Tongue (tissue), 2 donors: ENCODE results near the gene TMEM259. TPM values are rescaled to one million over a fixed set of nuclear protein-coding genes. Genes with fewer than 3 reads are reported as not detected.

Source experiments
- DNase-seq: peaks from one replicate; pipeline ENCODE4 v3.0.0-alpha.2; 2015
- total RNA-seq: library from RNA; depleted of rRNA; stranded (reverse); fragments of >200 nt; gene quantifications from one replicate; pipeline ENCODE4 v1.2.3, GENCODE V29; 2014

Gene TMEM259
- total RNA-seq, 1 donor from 2014 or later = 72.1 TPM

DNA sequence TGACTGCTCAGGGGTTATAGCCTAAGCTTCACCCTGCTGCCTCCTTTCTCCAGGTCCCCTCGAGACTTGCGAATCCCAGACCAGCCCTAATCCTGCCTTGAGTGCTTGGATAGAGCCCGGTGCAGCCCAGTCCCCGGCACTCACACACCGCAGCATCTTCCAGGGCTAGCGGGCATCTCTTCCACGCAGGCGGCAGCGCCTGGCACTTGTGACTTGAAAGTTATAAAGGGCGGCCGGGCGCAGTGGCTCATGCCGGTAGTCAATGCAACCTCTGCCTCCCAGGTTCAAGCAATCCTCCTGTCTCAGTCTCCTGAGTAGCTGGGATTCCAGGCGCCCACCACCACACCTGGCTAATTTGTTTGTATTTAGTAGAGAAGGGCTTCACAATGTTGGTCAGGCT is 34.8 kb downstream of the TMEM259 start:
- DNase-seq = no peak

DNA sequence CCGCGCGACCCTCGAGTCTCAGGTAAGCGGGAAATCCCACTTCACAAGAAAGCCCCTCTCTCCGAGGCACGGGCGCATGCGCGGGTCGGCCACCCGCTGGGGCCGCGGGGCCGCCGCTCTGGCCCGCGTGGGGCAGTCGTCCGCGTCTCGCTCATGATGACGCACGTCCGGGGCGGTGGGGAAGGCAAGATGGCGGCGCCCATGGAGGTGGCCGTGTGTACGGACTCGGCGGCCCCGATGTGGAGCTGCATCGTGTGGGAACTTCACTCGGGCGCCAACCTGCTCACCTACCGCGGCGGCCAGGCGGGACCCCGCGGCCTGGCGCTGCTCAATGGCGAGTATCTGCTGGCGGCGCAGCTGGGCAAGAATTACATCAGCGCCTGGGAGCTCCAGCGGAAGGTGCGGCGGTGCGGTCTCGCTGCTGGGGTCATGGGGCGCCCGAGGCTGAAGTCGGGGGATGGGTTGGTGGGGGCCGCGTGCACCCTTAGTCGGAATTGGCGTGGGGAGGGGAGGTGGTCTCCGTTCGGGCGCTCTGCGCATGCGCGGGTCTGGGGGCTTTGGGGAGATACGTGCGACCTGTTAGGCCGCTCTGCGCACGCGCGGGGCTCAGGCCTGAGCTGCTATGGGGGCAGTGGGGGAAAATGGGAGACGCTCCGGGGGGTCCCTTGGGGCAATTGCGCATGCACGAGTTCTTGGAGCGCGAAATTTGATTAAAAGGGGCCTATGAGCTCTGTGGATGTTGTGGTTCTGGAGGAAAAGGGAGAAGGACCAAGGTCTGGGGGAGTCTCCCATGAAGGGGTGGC is 36.6 kb downstream of the TMEM259 start, which contains the start of gene WDR18:
TSS of gene WDR18 (plus strand) at position 181 of the 803 bp plus-strand sequence. CDS start at position 190, 9 bp downstream.
- peak; percentile 97 for DNase-seq

DNA sequence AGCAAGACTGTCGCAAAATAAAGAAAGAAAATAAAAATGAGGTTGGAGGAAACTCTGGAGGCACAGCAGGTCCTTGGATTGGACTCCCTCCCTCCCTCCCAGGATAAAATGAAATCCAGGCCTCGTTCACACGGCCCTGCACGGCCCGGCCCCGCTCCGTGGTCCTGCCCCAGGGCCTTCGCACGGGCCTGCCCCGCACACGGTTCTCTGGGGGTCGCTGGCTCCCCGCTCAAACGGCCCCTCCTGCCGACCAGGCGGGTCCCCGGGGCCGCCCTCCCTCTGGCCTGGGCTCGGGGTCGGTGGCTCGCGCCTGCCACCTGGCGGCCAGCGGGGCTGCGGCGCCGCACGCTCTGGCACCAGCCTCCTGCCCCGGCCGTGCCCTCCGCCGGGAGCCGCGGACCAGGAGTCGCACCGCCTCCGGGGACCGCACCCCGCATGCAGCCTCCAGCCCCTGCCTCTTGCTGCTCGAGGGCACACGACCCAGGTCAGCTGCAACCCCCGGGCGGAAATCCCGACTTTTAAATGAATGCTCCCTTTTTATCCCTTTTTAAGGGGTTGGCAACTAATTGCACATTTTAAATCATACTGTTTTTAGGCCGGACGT is 38.3 kb downstream of the TMEM259 start:
- DNase-seq = peak; percentile 76

DNA sequence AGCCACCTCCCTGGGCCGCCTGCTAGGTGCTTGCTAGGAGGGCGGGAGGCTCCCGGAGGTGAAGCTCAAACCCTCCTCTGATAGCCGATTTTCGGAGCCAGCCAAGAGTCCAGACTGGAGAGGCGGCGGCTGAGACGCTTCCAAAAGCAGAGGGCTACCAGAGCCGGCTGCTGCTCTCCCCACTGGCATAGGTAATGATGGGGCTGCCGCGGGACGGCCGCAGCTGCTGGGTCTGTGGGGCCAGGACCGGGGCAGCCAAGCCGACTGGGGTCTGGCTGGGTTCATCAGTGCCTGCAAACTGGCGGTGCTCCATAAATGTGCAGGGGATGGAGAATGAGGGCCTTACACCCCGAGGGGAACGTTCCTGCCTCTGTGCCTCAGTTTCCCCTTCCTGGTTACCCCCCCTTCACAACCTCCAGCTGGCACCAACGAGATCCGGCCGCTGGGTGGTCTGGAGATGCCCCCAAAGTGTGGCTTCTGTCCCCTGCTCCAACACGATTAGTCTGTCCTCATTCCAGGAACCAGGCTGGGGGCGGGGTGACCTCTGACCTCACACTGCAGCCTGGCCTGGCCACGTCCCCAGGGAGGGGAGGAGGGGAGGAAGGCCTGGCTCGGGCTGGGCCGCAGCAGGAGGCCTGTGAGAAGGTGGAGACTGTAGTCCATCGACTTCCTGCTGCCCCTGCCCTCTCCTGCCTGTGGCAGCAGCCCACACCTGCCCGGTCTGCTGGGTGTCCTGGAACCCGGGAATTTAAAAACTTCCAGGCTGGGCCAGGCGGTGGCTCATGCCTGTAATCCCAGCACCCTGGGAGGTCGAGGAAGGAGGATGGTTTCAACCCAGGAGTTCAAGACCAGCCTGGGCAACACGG is 40.6 kb downstream of the TMEM259 start:
- DNase-seq = peak; percentile 26

DNA sequence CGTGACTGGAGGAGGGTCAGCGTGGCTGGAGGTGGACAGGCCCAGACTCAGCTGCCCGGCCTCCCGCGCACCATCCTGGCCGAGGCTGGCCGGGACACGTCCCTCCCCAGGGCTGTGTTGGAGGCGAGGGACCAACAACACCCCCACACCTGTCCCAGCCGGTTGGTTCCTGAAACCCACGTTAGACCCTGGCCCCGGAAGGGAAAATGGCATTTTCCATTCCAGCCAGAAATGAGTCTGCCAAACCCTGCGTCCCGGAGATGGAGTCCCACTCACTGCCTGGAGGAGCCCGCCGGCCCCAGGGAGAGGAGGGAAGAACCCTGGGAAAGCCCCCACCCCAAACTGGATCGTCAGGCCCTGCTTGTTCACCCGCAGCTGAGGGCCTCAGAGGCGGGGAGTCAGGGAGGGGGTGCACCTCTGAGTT is 41.6 kb downstream of the TMEM259 start:
- DNase-seq = no peak

DNA sequence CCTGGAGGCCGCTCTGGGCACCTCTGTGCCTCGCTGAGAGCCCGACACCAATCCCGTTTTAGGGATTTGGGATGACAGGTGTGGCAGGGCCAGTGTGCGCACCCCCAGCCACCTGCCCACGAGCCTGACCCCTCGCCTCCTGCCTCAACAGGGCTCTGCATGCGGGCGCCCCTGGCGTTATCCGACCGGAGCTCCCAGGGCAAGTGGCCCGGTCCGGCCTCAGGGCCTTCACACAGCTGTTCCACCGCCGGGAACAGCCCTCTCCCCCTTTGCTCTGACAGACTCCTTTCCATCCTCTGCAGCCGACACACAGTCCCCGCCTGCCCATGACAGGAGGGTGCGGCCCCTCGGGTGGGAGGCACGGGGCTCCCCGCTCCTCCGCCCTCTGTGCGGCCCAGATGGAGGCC is 43.9 kb downstream of the TMEM259 start:
- DNase-seq = no peak

DNA sequence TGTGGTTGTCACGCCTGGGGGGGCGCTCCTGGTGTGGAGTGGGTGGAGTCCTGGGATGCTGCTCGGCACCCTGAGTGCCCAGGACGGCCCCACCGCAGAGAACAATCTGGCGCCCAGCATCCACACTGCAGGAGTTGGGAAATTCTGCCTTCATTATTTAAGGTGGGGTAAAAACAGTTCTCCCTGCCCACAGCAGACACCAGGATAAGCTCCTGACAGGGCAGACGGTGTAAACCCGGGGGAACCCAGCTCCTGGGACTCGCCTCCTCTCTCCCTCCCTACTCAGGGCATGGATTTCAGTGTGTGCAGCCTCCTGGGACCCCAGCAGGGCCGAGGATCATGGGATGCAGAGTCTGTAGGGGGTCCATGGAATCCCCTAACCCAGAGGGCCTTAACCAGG is 44.4 kb downstream of the TMEM259 start:
- DNase-seq = no peak

DNA sequence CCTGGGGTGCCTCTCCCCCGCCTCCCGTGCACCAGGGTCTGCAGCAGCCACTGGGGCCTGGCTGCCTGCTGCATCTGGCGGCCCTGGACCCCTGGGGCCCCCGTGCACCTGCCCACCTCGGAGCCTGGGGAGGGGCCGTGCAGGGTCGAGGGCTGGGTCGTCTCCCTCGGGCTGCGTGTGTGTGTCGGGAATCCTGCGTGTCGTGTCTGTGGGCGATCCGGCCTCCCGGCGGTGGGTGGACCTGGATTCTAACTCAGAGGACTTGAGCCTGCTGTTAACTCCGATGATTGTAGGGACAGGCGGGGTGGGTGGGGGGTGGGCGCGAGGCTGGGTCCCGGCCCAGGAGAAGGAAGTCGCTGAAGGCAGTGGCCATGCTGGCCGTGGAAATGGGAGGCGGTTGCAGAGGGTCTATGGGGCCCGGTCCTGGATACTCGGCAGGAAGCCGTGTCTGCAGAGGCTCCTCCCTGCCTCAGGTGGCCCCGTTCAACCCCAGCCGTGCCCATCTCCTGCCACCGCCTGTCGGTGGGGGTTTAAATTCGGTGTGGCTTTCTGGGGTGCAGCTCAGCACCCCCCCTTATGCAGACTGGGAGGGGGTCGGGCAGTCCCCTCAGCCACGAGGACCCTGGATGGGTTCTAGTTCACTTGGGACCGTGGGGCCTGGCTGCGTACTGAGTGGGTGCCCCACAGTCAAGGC is 46.2 kb downstream of the TMEM259 start:
- no peak for DNase-seq

DNA sequence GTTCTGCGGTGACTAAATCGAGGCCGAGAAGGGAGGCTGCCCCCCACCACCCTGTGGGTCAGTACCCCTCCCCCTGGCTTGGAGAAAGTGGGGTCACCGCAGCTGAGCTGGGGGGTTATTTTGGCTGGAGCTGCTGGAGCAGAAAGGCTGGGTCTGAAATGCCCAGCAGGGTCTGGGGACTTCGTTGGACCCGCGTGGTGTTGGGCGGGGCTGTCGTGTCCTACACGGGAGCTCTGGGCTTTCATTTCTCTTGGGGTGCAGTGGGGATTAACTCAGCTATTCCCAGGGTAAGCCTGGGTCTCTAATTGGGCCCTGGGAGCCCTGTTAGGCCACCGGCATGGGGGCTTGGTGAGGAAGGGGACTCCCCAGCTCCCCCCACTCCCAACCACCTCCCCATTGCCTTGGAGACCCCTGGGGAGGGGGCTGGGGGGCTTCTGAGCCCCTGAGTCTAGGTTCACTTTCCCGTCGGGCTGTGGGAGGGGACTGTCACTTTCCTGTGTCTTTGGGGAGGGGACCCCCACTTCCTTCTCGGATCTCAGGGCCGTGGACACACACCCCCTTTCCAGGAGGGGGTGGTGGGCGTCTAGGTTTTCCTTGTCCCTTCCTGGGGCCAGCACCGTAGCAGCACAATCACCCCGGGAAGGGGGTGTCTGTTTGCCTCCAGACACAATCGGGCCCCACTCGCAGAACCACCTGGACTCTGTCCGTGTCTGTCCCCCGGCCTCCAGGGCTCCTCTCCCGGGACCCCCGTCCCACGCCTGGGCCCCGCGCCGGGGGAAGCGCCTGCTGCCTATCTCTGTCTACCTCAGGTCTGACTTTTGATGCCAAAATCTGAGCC is 47.0 kb downstream of the TMEM259 start:
- DNase-seq = no peak

DNA sequence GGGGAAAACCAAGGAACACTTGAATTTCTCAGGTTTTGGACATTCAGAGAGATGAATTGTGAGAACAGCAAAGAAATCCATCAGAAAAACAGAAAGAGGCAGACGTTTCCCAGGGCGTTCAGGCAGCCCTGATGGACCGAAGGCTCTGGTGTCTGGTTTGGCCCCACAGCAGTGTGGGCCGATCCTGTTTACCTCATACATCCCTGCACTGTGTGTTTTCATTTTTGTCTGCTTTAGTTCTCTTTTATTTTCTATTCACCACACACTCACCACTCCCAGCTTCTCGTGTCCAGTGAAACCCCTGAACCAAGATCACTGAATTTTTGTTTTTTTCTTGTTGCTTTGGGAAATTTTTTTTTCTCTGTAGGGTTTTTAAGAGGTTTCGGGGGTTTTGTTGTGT is 48.6 kb downstream of the TMEM259 start:
- DNase-seq = no peak

DNA sequence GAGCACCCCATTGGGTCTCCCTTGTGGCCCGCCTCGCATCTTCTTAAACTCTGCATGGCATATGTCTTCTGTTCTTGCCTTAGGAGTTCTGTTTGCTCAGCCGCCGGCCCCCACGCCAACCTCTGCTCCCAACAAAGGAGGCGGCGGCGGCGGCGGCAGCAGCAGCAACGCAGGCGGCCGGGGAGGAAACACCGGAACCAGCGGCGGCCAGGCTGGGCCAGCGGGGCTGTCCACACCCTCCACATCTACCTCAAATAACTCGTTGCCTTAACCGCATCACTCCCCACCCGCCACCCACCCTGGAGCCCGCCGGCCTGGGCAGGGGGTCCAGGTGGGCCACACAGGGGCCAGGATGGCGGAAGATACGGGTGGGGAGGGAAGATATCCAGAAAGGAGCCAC is 49.1 kb downstream of the TMEM259 start:
- no peak for DNase-seq

DNA sequence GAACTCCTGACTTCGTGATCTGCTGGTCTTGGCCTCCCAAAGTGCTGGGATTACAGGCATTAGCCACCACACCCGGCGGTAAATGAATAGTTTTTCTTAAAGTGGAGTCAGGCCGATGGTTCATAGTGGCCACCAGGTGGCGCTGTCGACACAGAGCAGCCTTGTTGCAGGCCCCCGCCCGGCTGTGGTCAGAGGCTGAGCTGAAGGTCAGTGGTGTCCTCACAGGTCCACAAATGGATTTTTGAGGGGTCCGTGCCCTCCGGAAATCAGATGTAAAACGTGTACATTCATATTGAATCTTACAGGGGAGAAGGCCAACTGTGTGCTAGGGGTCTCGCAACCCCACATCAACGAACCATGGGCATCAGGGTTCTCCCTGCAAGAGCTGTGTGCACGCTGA is 50.2 kb downstream of the TMEM259 start:
- no peak for DNase-seq

DNA sequence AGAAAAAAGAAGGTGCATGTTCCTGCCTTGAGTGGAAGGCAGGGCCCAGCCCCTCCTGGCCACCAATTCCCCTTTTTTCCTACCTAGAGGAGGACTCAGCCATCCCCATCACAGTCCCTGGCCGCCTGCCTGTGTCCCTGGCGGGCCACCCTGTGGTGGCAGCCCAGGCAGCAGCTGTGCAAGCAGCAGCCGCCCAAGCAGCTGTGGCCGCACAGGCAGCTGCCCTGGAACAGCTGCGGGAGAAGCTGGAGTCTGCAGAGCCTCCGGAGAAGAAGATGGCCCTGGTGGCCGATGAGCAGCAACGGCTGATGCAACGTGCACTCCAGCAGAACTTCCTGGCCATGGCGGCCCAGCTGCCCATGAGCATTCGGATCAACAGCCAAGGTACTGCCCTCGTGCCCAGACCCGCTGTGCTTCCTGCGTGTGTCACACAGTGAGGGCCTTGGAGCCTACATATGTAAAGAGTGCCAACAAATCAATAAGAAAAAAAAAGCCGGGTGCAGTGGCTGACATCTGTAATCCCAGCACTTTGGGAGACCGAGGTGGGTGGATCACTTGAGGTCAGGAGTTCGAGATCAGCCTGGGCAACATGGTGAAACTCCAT is 54.3 kb downstream of the TMEM259 start:
- DNase-seq = peak; percentile 63

DNA sequence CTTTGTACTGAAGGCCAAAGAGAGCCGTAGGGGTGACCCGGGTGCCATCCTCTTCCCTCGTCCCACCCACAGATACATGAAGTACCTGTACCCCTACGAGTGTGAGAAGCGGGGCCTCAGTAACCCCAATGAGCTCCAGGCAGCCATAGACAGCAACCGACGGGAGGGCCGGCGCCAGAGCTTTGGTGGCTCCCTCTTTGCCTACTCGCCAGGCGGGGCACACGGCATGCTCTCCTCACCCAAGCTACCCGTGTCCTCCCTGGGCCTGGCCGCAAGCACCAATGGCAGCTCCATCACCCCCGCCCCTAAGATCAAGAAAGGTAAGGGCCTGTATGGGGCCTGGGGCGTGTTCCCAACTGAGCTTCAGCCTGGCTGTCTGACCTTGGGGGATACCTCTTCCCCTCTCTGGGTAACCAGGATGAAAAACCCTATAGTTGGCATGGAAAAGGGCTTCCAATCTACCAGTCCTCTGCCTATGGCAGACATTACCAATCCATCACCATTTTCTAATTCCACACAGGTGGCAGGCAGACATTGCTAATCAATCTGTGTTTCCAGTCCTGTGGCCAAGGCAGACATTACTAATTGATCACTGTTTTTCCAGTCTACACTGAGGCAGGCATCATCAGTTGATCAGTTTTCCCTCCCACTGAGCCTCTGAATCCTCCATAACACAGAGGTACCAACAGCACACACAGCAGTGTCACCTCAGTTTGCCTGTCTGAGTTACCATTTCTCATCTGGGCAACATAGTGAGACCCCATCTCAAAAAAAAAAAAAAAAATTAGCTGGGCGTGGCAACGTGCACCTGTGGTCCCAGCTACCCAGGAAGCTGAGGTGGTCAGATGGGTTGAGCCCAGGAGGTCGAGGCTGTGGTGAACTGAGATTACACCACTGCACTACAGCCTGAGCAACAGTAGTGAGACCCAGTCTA is 55.9 kb downstream of the TMEM259 start:
- DNase-seq = no peak

DNA sequence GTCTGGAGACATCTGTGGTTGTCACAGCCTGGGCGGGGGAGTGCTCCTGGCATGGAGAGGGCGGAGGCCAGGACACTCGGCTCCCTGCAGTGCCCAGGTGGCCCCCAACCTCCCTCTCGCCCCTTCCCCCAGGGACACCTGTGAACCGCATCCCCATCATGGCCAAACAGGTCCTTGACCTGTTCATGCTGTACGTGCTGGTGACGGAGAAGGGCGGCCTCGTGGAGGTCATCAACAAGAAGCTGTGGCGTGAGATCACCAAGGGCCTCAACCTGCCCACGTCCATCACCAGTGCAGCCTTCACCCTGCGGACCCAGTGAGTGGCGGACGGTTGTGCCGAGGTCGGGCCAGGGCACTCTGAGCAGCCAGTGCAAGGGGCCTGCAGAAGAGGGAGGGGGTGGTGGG is 56.8 kb downstream of the TMEM259 start:
- no peak for DNase-seq

DNA sequence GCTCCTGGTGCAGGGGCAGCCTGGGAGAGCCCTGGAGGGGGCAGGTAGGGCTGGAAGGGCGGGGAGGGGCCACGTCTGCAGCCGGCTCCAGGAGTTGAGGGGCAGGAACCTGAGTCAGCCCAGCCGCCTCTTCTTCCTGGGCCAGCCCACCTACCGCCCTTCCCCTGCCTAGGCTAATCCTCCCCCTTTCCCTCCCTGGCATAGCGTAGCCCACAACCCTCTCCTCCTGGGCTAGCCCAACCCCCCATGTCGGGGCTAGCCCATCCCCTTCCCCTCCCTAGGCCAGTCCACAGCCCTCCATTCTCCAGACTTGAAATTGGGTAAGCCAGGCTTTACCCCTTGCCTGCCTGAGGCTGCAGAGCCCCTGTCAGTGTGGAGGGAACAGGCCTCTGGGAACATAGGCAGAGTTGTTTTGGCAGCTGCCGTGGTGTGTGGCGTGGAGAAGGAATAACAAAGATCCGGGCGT is 57.4 kb downstream of the TMEM259 start:
- DNase-seq = peak; percentile 63

DNA sequence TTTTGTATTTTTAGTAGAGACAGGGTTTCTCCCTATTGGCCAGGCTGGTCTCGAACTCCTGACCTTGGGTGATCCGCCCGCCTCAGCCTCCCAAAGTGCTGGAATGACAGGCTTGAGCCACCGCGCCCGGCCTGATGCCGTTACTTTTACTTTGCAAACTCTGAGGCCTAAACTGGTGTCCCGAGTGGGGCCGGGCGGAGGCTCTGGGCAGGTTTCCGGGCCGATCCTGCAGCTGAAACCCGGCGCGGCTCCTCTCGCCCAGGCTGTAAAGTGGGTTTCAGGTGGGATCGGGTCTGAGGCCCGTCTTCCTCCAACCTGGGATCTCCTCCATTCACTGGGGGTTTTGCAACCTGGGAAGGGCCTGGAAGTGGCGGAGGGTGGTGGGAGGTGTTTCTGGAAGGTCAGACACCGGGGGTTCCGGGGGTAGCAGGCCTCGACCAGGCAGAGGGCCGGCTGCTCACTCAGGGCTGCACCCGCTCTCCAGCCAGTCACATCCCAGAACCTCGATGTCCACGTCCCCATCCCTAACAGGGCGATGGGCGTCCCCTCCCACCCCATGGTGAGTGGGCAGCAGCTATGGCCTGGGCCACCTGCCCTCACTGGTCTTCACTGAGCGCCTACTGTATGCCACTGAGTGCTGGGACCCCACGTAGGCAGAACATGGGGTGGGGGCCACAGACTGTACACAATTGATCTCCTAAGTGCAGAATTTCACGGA is 58.1 kb downstream of the TMEM259 start:
- DNase-seq = no peak

DNA sequence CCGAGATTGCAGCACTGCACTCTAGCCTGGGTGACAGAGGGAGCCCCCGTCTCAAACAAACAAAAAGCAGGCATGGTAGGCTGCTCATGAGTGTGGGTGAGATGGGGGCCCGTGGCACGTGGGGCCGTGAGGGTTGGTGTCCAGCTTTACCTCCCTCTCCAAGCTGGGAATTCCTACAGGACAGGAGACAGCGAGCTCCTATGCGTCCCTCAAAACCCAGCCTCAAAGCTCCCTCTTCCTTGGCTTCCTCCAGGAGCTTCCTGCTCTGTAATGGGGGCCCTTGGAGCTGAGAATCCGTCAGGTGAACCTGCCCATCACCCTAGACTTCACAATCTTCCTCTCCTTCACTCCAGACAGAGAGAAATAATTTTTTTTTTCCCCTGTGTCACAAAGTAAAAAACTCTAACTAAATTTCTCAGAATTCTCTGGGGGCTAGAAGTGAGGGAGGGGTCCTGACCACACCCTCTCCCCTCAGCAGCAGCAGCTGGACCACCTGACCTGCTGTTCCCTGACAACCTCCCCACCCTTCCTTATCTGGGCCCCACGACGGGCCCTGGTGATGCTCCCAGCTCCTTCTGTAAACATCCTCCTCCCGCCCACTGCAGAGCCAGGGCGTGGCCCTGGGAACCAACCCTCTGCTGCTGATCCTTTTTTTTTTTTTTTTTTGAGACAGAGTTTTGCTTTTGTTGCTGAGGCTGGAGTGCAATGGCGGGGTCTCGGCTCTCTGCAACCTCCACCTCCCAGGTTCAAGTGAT is 58.9 kb downstream of the TMEM259 start:
- DNase-seq = peak; percentile 70
